GM18499 (cell line): ENCODE measurements around the gene CTIF.

Source experiments
- ATAC-seq: cut with Tn5 transposase; IDR thresholded peaks from one replicate; pipeline ENCODE4 v1.9.1; 2021; ENCODE audit warnings: moderate number of reproducible peaks; ENCODE audit not compliant: insufficient read depth, unreplicated experiment

CTIF gene

GRCh38 chr18:48616484-48617255 lies 77.8 kb downstream of the CTIF start:
- no peak for ATAC-seq

- ATAC-seq = no peak
Observed at GRCh38 chr18:48617844-48618497, 79.1 kb downstream of the CTIF start.

- no peak for ATAC-seq
Observed at GRCh38 chr18:48619016-48619415, 80.2 kb downstream of the CTIF start.

GRCh38 chr18:48619501-48619900 lies 80.7 kb downstream of the CTIF start:
- ATAC-seq = no peak

- no peak for ATAC-seq
Observed at GRCh38 chr18:48620071-48620470, 81.2 kb downstream of the CTIF start.

- ATAC-seq = no peak
Observed at GRCh38 chr18:48621240-48621639, 82.4 kb downstream of the CTIF start.

DNA sequence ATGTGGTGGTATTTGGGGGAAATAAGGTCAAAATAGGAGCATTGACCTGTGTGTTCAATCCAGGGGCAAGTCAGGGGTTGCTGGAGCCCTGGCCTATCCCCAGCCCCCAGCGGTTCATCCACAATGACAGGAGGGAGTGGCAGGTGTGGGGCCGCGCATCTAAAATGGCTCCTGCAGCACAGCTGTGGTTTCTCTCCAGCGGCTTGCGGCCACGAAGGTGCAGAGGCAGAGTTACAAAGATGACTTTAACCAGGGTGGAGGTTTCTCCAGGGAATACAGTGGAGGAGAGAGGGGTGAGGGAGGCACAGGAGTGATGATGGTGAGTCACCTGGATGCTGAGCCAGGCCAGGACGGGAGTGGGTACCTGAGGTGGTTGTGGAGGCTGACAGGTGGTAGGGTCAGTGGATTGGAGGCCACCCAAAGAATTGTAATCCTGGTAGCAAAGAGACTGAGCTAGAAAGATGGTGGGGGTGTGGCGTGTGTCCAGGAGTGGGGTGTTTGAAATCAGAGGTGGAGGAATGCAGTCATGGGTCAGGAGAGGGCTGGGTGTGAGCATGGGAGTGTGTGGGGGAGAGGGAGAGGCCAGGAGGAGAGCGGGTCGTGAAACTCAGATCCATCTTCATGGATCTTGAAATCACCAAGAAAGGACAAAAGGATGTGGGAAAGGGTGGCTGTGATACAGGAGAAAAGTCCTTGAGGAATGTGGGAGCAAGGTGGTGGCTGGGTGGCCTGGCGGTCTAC lies 83.2 kb downstream of the CTIF start:
- no peak for ATAC-seq

GRCh38 chr18:48622911-48623431 lies 84.1 kb downstream of the CTIF start:
- ATAC-seq = no peak

- no peak for ATAC-seq
Observed at GRCh38 chr18:48623468-48624235, 84.8 kb downstream of the CTIF start.

DNA sequence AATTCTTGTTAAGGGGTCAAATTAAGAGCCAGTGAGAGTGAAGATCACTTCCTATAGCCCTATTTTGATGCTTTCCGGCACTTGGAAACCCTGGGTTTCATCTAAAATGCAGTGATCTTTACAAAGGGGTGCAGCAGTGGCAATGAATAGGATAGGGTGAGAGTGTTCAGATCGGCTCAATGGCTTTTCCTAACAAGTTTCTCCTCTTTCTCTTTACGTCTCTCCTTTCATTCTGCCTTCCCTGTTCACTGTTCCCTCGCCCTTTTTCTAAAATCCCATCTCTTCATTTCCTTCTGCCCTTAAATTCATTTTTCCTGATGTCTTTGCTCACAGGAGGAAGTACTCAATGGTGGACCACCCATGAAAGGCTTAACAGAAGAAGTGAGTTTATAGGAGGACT lies 86.0 kb downstream of the CTIF start:
- no peak for ATAC-seq

GRCh38 chr18:48627216-48627615 lies 88.4 kb downstream of the CTIF start:
- ATAC-seq = no peak

DNA sequence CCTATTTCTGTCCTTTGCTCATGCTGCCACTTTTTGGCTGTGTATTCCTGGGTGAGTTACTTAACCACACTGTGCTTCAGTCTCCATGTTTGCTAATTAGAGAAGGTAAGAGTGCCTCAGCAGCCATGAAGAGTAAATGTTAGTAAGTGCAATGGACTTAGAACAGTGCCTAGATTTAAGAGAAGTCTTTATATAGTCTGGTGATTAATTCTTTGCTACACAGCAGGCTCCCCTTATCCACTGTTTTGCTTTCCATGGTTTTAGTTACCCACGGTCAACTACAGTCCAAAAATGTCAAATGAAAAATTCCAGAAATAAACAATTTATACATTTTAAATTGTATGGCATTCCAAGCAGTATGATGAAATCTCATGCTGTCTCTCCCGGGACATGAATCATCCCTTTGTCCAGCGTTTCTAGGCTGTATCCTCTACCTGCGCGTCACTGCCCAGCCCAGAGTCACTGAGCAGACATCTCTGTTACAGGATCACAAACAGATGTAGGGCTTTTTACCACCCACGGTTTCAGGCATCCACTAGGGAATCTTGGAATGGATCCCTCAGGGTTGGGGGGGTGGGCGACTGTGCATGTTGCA lies 91.0 kb downstream of the CTIF start:
- no peak for ATAC-seq

GRCh38 chr18:48631851-48632250 lies 93.0 kb downstream of the CTIF start:
- ATAC-seq = no peak

- no peak for ATAC-seq
Observed at GRCh38 chr18:48632676-48633257, 93.9 kb downstream of the CTIF start.

DNA sequence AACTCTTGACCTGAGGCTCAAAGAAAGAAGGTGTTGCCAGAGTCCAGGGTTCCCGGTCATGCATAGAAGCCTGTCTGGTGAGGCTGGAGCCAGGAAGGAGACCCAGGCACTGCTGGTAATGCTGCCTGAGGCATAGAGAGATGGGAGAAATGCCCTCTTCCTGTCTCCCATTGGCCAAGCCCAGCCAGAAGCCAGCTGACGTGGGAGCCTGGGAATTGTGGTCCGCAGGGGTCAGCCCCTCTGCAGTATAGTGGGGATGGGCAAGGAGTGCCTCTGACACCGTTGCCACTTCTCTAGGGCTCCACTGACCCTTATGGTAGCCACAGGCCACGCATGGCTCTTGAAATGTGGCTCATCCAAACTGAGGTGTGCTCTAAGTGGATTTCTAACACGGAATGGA lies 95.7 kb downstream of the CTIF start:
- ATAC-seq = no peak

DNA sequence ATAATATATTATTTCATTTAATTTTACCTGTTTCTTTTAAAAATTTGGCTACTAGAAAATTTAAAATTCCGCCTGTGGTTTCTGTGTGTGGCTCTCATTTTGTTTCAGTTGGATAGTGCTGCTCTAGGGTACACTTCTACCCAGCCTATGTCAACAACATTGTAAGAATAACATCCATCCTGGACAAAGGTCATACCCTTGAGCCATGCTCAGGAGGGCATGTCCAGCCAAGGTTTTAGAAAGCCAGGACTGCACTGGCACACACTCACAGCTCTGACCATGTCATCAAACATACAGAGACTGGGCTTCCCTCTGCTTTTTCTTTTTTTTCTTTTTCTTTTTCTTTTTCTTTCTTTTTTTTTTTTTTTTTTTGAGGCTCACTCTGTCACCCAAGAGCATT lies 96.1 kb downstream of the CTIF start:
- no peak for ATAC-seq

- no peak for ATAC-seq
Observed at GRCh38 chr18:48635806-48636205, 97.0 kb downstream of the CTIF start.

GRCh38 chr18:48636436-48636835 lies 97.6 kb downstream of the CTIF start:
- no peak for ATAC-seq

DNA sequence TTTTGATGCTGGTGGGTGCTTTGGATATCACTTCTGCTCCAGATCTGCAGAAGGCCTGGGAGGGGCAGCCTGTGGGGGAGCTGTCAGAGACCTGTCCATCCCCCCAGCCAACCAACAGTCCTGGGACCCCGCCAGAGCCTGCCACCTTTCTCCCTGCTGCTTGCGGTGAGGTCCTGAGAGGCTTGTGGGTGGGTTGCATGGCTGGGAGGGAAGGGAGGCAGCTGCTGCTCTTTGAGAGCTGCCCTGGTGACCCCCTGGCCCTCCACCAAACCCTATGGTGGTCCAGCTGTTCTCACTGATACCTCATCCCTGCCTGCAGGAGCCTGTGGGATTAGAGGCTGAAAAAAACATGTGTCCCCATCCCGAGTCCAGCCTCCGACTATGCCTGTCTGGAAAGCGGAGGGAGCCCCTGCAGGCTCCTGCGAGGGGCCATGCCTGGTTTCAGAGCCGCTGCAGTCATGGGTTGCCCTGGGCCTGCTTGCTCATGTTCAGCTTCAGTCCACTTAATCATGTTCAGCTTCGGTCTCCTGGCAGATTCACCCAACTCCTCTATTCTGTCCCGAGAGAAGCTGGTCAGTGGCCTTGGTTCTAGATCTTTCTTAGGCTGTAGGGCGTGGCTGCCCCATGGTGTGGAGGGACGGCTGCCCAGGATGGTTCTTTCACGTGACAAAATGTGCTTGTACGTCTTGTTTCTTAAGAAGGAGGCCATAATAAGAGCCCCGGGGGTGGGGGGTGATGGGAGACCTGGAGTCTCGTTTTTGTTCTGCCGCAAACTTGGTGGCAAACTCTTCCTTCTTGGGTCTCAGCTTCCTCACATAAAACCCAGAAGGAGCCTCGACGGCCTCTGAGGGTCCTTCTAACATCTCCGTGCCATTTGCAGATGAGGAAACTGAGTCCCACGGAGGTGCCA lies 98.5 kb downstream of the CTIF start:
- ATAC-seq = no peak
